Right lobe of liver (tissue), 6 donors: ENCODE results near the gene TMEM222. TPM values are rescaled to one million over a fixed set of nuclear protein-coding genes. Genes with fewer than 3 reads are reported as not detected.

Experiments
- ATAC-seq, 4 donors: fragments of 200-7000 bp; cut with Tn5 transposase; one replicate each; pipeline ENCODE4 v1.9.1; 2020; ENCODE audit warnings: mild to moderate bottlenecking in 4 of 4, moderate library complexity in 4 of 4
- DNase-seq, 3 donors: peaks; one replicate each; pipeline ENCODE4 v3.0.0-alpha.2; 2020
- H3K27ac ChIP-seq, 3 donors: fragments of 200-600 bp; one replicate each; pipeline ENCODE4 v1.8.0; 2022
- H3K27me3 ChIP-seq, 2 donors: fragments of 200-600 bp; one replicate each; pipeline ENCODE4 v1.8.0; 2022
- H3K36me3 ChIP-seq, 4 donors: fragments of 200-600 bp; sonication (generic) in 1 of 4; one replicate each; pipeline versions ENCODE4 v1.5.1 to v1.8.0; 2017 to 2022; ENCODE audit warnings: control low read depth in 1 of 4
- H3K4me1 ChIP-seq, 4 donors: fragments of 200-600 bp; sonication (generic) in 1 of 4; one replicate each; pipeline versions ENCODE4 v1.5.1 to v1.8.0; 2017 to 2022; ENCODE audit warnings: control low read depth in 1 of 4
- H3K4me3 ChIP-seq, 3 donors: fragments of 200-600 bp; one replicate each; pipeline ENCODE4 v1.8.0; 2022
- H3K9me3 ChIP-seq, 4 donors: fragments of 200-600 bp; sonication (generic) in 1 of 4; one replicate each; pipeline versions ENCODE4 v1.5.1 to v1.8.0; 2017 to 2022; ENCODE audit warnings: control low read depth in 1 of 4
- POLR2A ChIP-seq: fragments of 450-650 bp; IDR thresholded peaks from one replicate; pipeline ENCODE4 v1.6.1; 2017; ENCODE audit warnings: antibody characterized with exemption, mild to moderate bottlenecking
- WGBS: methylation state at CpG from one replicate; pipeline ENCODE4 v1.1.6; 2018; ENCODE audit warnings: low coverage, low lambda C conversion rate; ENCODE audit not compliant: insufficient coverage; ENCODE audit errors: missing lambda C conversion rate; 5-methylcytosine and 5-hydroxymethylcytosine counted together
- intact Hi-C, 2 donors: fragments of 100-400 bp; cut with DNase I; formaldehyde crosslinking; loops; one replicate each; pipeline versions ENCODE4 v1.11.2 to v1.14.1; 2022
- total RNA-seq, 6 experiments: library from RNA; depleted of rRNA in 2 of 6; stranded (reverse); fragments of >200 nt in 2 of 6; fragmentation: NEBNext Ultra II Directional in 3 of 6; extraction: Animal tissue kit (Norgen Biotek cat#: 25700) in 3 of 6; gene quantifications; one replicate each; pipeline versions ENCODE4 v1.1.0 to v1.2.4, GENCODE V29; 2016 to 2023
- TF ChIP-seq, protein P1 (sequence below), 4 donors: fragments of 200-600 bp in 3 of 4; fragments of 450-650 bp in 1 of 4; IDR thresholded peaks; one replicate each; pipeline versions ENCODE4 v1.5.1 to v1.8.0; 2016 to 2022; ENCODE audit warnings: antibody characterized with exemption in 4 of 4, mild to moderate bottlenecking in 2 of 4
- donor health status: DM: no; HTN: yes; CAD: no.
- donor health status: DM: no; HTN: no; CAD: no.
- donor health status: DM: no; HTN: no; CAD: no.
- donor health status: DM: no; HTN: yes; CAD: no.
- donor health status: DM: no; HTN: yes; CAD: no.

Gene TMEM222
- total RNA-seq, 6 experiments from 2014 or later = 15.1 to 22.6 (median 19.1) TPM

DNA sequence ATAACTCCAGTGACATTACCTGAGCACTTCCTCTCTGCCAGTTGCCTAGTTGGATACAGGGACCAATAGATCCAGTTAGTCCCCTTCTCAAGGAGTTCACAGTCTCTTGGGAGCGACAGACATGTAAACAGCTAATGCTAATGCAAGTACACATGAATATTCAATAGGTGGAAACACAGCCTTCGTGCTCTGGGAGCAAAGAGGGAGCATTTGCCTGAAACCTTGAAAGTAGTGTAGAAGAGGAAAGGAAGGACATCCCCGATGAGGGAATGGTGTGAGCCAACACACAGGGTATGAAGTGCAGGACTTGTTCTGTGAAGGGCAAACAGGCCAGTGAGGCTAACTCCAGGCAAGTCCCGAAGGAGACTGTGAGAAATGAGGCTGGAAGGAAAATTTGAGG lies 3.8 kb upstream of the TMEM222 start:
- WGBS = 25% methylated on average over 4 of the region's 4 CpGs
- peaks cover 0 to 7% (median under 1%) of the 10 kb centered on the region in 4 donors for H3K4me1 ChIP-seq
- H3K27me3 ChIP-seq = no peaks in the 10 kb centered on the region
- no peaks in the 10 kb centered on the region for H3K9me3 ChIP-seq
- H3K36me3 ChIP-seq = no peaks in the 10 kb centered on the region
- DNase-seq (no peak), ATAC-seq (no peak)
- H3K27ac ChIP-seq = no peak overlapping the region
- intact Hi-C loops = no loop called here
- no peak overlapping the region for H3K4me3 ChIP-seq
- no peak for TF ChIP-seq POLR2A
- TF ChIP-seq, protein P1, sequence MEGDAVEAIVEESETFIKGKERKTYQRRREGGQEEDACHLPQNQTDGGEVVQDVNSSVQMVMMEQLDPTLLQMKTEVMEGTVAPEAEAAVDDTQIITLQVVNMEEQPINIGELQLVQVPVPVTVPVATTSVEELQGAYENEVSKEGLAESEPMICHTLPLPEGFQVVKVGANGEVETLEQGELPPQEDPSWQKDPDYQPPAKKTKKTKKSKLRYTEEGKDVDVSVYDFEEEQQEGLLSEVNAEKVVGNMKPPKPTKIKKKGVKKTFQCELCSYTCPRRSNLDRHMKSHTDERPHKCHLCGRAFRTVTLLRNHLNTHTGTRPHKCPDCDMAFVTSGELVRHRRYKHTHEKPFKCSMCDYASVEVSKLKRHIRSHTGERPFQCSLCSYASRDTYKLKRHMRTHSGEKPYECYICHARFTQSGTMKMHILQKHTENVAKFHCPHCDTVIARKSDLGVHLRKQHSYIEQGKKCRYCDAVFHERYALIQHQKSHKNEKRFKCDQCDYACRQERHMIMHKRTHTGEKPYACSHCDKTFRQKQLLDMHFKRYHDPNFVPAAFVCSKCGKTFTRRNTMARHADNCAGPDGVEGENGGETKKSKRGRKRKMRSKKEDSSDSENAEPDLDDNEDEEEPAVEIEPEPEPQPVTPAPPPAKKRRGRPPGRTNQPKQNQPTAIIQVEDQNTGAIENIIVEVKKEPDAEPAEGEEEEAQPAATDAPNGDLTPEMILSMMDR (IDR thresholded peaks at IDR 0.05) = no peak

DNA sequence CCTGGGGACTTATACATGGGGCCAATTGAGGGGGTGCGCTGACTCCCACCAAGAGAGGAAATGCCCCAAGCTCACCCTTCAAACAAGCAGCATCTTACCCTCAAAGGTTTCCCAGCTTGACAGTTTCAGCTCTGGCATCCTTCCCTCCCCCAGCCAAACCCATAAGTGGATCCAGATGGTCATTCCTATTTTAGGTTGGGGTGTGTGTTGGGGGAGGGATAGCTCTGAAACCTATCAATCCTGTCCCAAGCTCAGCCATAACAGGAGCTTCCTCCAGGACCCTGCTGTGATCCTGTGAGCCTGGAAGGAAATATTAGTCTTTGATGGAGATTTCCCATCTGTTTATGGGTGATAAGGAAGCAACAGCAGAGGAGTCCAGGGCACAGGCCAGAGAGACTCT lies 3.4 kb upstream of the TMEM222 start:
- WGBS = 60% methylated on average over 1 of the region's 1 CpG
- no peak for ATAC-seq
- intact Hi-C loops = no loop called here
- H3K27me3 ChIP-seq = no peaks in the 10 kb centered on the region
- H3K4me3 ChIP-seq = no peak overlapping the region
- peaks cover 0 to 12% (median 2%) of the 10 kb centered on the region in 4 donors for H3K4me1 ChIP-seq
- H3K27ac ChIP-seq = no peak overlapping the region
- DNase-seq = no peak
- H3K36me3 ChIP-seq = no peaks in the 10 kb centered on the region
- TF ChIP-seq, protein P1 (IDR thresholded peaks at IDR 0.05) = no peak
- TF ChIP-seq POLR2A = no peak
- no peaks in the 10 kb centered on the region for H3K9me3 ChIP-seq

DNA sequence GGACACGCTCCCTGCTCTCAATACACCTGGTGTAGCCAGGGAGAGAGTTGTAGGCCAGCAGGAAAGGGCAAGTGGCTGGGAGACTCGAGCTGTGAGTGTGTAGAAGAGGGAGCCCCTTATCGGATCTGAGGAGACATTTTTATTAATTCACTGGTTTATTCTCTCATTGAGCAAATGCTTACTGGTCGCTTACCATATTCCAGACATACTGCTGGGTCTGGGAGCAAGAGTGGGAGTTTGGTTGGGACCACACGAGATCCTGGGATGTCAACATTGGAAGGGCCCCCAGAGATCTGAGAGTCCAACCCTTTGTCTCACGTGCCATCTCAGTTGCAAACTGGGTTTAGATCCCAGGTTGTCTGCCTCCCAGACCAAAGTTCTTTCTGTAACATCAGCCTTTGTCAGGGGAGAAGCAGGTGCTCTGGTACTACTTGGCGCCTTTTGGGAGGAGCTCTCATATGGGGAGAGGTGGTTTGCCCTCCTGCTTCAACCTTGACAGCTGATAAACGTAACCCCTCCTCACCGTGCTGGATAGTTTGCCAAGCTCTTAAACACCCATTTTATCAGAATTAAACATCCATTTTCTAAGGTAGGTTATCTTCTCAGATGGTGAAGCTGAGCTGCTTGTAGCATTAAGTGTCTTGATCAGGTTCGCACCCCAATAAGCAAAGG lies 742 bp downstream of the TMEM222 start:
- peak overlapping the region; percentile 85 to 92 (median 89) for H3K4me3 ChIP-seq
- peaks cover 0 to 15% (median 3%) of the 10 kb centered on the region in 4 donors for H3K4me1 ChIP-seq
- peak overlapping the region; percentile 49 to 65 (median 59) for H3K27ac ChIP-seq
- DNase-seq (no peak), ATAC-seq (no peak)
- H3K27me3 ChIP-seq = no peaks in the 10 kb centered on the region
- peaks cover 0 to 12% (median 2%) of the 10 kb centered on the region in 4 donors for H3K36me3 ChIP-seq
- peak; percentile 4 for TF ChIP-seq POLR2A
- TF ChIP-seq, protein P1 (IDR thresholded peaks at IDR 0.05) = no peak
- 16% methylated on average over 5 of the region's 10 CpGs for WGBS
- intact Hi-C loops = no loop called here
- no peaks in the 10 kb centered on the region for H3K9me3 ChIP-seq

DNA sequence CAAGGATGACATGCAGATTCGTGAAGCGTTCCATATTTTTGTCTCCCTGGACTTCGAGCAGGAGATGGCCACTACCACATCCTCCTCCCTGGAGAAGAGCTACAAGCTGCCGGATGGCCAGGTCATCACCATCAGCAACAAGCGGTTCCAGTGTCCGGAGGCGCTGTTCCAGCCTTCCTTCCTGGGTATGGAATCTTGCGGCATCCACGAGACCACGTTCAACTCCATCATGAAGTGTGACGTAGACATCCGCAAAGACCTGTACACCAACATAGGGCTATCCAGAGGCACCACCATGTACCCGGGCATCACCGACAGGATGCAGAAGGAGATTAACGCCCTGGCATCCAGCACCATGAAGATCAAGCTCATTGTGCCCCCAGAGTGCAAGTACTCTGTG lies 3.3 kb downstream of the TMEM222 start:
- Histone ChIP-seq H3K27ac (no peak overlapping the region), H3K36me3 (peaks cover 0 to 12% (median 2%) of the 10 kb centered on the region in 4 donors), H3K27me3 (no peaks in the 10 kb centered on the region), H3K9me3 (no peaks in the 10 kb centered on the region), H3K4me1 (peaks cover 0 to 15% (median 3%) of the 10 kb centered on the region in 4 donors), H3K4me3 (no peak overlapping the region)
- intact Hi-C loops = no loop called here
- ATAC-seq (no peak), DNase-seq (no peak)
- no peak for TF ChIP-seq POLR2A
- TF ChIP-seq, protein P1 (IDR thresholded peaks at IDR 0.05) = no peak
- WGBS = 90% methylated on average over 14 of the region's 15 CpGs
